Caco-2 (cell line): ENCODE data around the gene ROBO1. TPM values are rescaled to one million over a fixed set of nuclear protein-coding genes. Genes with fewer than 3 reads are reported as not detected.

Experiments
- BruUV-seq: library from RNA; stranded (reverse); fragments of 400-500 nt; replicated peaks from 2 replicates; lab custom pipeline; 2021; lab: Mats Ljungman, UMichigan
- CTCF ChIA-PET: fragments of 300-600 bp; sonication (Branson Sonifier 250); formaldehyde crosslinking; loops from one replicate; lab custom pipeline; 2022; ENCODE audit warnings: antibody characterized with exemption; lab: Charles Lee
- POLR2A ChIA-PET: fragments of 300-600 bp; sonication (Branson Sonifier 250); formaldehyde crosslinking; loops from one replicate; lab custom pipeline; 2022; ENCODE audit warnings: antibody characterized with exemption; lab: Charles Lee
- DNase-seq, 2 experiments: peaks; one replicate each; pipeline versions ENCODE4 v3.0.0 to v3.0.0-alpha.2; 2020 to 2022
- H3K27me3 ChIP-seq: replicated peaks from 2 replicates; pipeline ENCODE4 v1.6.0; 2011; ENCODE audit warnings: low read length; ENCODE audit not compliant: control insufficient read depth, insufficient read depth
- H3K36me3 ChIP-seq: 2 replicates; pipeline ENCODE4 v1.5.1; 2011; ENCODE audit warnings: low read length; ENCODE audit not compliant: control insufficient read depth, insufficient read depth
- H3K4me1 ChIP-seq: fragments of 250-450 bp; sonication (Bioruptor Pico); 2 replicates; pipeline ENCODE4 v1.5.1; 2020; ENCODE audit warnings: mild to moderate bottlenecking
- H3K4me3 ChIP-seq: 2 replicates; pipeline ENCODE4 v1.5.1; 2011; ENCODE audit warnings: low read depth, mild to moderate bottlenecking, control low read depth, low read length
- H3K9me3 ChIP-seq: fragments of 250-450 bp; sonication (Bioruptor Pico); 2 replicates; pipeline ENCODE4 v1.5.1; 2020; ENCODE audit warnings: mild to moderate bottlenecking, moderate library complexity
- H3K27ac Mint-ChIP-seq: one replicate; pipeline ENCODE4 v1.8.0; 2022; ENCODE audit warnings: mixed read lengths; ENCODE audit not compliant: unreplicated experiment
- H3K27me3 Mint-ChIP-seq: one replicate; pipeline ENCODE4 v1.8.0; 2022; ENCODE audit warnings: mixed read lengths; ENCODE audit not compliant: insufficient read depth, unreplicated experiment
- H3K36me3 Mint-ChIP-seq: one replicate; pipeline ENCODE4 v1.8.0; 2022; ENCODE audit warnings: mild to moderate bottlenecking, mixed read lengths; ENCODE audit not compliant: insufficient read depth, unreplicated experiment
- H3K4me1 Mint-ChIP-seq: one replicate; pipeline ENCODE4 v1.8.0; 2022; ENCODE audit warnings: low read depth, mixed read lengths; ENCODE audit not compliant: unreplicated experiment
- H3K4me3 Mint-ChIP-seq: one replicate; pipeline ENCODE4 v1.8.0; 2022; ENCODE audit warnings: mild to moderate bottlenecking, moderate library complexity, mixed read lengths; ENCODE audit not compliant: unreplicated experiment
- H3K9me3 Mint-ChIP-seq: one replicate; pipeline ENCODE4 v1.8.0; 2022; ENCODE audit warnings: mixed read lengths; ENCODE audit not compliant: unreplicated experiment
- CTCF ChIP-seq, 2 experiments: fragments of 200-600 bp in 1 of 2; IDR thresholded peaks; 1 replicate in 1 of 2; 2 replicates in 1 of 2; pipeline versions ENCODE4 v1.5.1 to v1.8.0; 2011 to 2022; ENCODE audit warnings: antibody characterized with exemption in 1 of 2, control low read depth in 1 of 2, inconsistent platforms in 1 of 2, low read depth in 1 of 2, low read length in 1 of 2, mild to moderate bottlenecking in 1 of 2, moderate library complexity in 1 of 2; ENCODE audit not compliant: insufficient read depth in 1 of 2, severe bottlenecking in 1 of 2, unreplicated experiment in 1 of 2
- intact Hi-C: fragments of 100-400 bp; cut with micrococcal nuclease; formaldehyde crosslinking; loops from one replicate; pipeline ENCODE4 v1.10.0; 2022; ENCODE audit not compliant: unreplicated experiment
- total RNA-seq: library from RNA; stranded (reverse); gene quantifications from 2 replicates; pipeline ENCODE4 v1.2.3, GENCODE V29; 2022

ROBO1 gene
- total RNA-seq, 1 experiment from 2014 or later = 1.8 TPM

- no peaks in the 10 kb centered on the region for H3K4me1 Mint-ChIP-seq
- ChIA-PET CTCF (no interaction called here), POLR2A (no interaction called here)
- TF ChIP-seq CTCF (IDR thresholded peaks at IDR 0.05; ENCODE audit: insufficient read depth in 1 of 2, low read depth in 1 of 2, low read length in 1 of 2, severe bottlenecking in 1 of 2, unreplicated experiment in 1 of 2) = no peak
- H3K9me3 Mint-ChIP-seq = no peaks in the 10 kb centered on the region
- Histone ChIP-seq H3K4me1 (no peaks in the 10 kb centered on the region), H3K27me3 (no peaks in the 10 kb centered on the region), H3K4me3 (no peak overlapping the region), H3K36me3 (no peaks in the 10 kb centered on the region), H3K9me3 (no peaks in the 10 kb centered on the region)
- H3K27me3 Mint-ChIP-seq = peaks cover 2% of the 10 kb centered on the region
- intact Hi-C loops = no loop called here
- no peak overlapping the region for H3K4me3 Mint-ChIP-seq
- DNase-seq = no peak
- no peaks in the 10 kb centered on the region for H3K36me3 Mint-ChIP-seq
- no peak overlapping the region for H3K27ac Mint-ChIP-seq
- BruUV-seq = no TSS peak
These were observed 198.9 kb downstream of the ROBO1 start for GRCh38 chr3:79568938-79569337.

- no peaks in the 10 kb centered on the region for H3K36me3 ChIP-seq
- intact Hi-C loops = no loop called here
- Mint-ChIP-seq H3K4me1 (no peaks in the 10 kb centered on the region), H3K4me3 (no peak overlapping the region), H3K27me3 (peaks cover 2% of the 10 kb centered on the region), H3K9me3 (no peaks in the 10 kb centered on the region), H3K36me3 (no peaks in the 10 kb centered on the region), H3K27ac (no peak overlapping the region)
- no peak overlapping the region for H3K4me3 ChIP-seq
- TF ChIP-seq CTCF (IDR thresholded peaks at IDR 0.05; ENCODE audit: insufficient read depth in 1 of 2, low read depth in 1 of 2, low read length in 1 of 2, severe bottlenecking in 1 of 2, unreplicated experiment in 1 of 2) = no peak
- no peaks in the 10 kb centered on the region for H3K4me1 ChIP-seq
- ChIA-PET CTCF (no interaction called here), POLR2A (no interaction called here)
- H3K27me3 ChIP-seq = no peaks in the 10 kb centered on the region; the same call in 1 of the 2 replicates
- DNase-seq = no peak
- no TSS peak for BruUV-seq
- no peaks in the 10 kb centered on the region for H3K9me3 ChIP-seq
These were observed 203.6 kb downstream of the ROBO1 start for GRCh38 chr3:79564192-79564591.

GRCh38 chr3:79560698-79561097 is 207.1 kb downstream of the ROBO1 start:
- Mint-ChIP-seq H3K27me3 (no peaks in the 10 kb centered on the region), H3K9me3 (no peaks in the 10 kb centered on the region), H3K4me3 (no peak overlapping the region), H3K27ac (no peak overlapping the region), H3K4me1 (no peaks in the 10 kb centered on the region), H3K36me3 (no peaks in the 10 kb centered on the region)
- ChIA-PET CTCF (no interaction called here), POLR2A (no interaction called here)
- BruUV-seq = no TSS peak
- Histone ChIP-seq H3K4me3 (no peak overlapping the region), H3K4me1 (no peaks in the 10 kb centered on the region), H3K36me3 (no peaks in the 10 kb centered on the region), H3K9me3 (no peaks in the 10 kb centered on the region), H3K27me3 (no peaks in the 10 kb centered on the region; the same call in 1 of the 2 replicates)
- no peak for DNase-seq
- TF ChIP-seq CTCF (IDR thresholded peaks at IDR 0.05; ENCODE audit: insufficient read depth in 1 of 2, low read depth in 1 of 2, low read length in 1 of 2, severe bottlenecking in 1 of 2, unreplicated experiment in 1 of 2) = no peak
- intact Hi-C loops = no loop called here
